Lower leg skin (tissue), 3 donors: ENCODE measurements around the gene P4HA2.

Experiments
- CTCF ChIP-seq, 3 donors: fragments of 450-650 bp; IDR thresholded peaks; one replicate each; pipeline ENCODE4 v1.5.1; 2016; ENCODE audit warnings: antibody characterized with exemption in 3 of 3, mild to moderate bottlenecking in 3 of 3, moderate library complexity in 2 of 3
- POLR2A ChIP-seq, 2 donors: fragments of 450-650 bp; IDR thresholded peaks; one replicate each; pipeline ENCODE4 v1.6.1; 2016 to 2017; ENCODE audit warnings: antibody characterized with exemption in 2 of 2, mild to moderate bottlenecking in 1 of 2, moderate library complexity in 1 of 2

GRCh38 chr5:132270706-132271105 is 43.1 kb upstream of the P4HA2 start:
- no peak for TF ChIP-seq CTCF (IDR thresholded peaks at IDR 0.05)
- no peak for TF ChIP-seq POLR2A (IDR thresholded peaks at IDR 0.05)
